ENCODE measurements around the gene CNGA3. TPM values are rescaled to one million over a fixed set of nuclear protein-coding genes. Genes with fewer than 3 reads are reported as not detected.

The CNGA3 gene
- total and polyA plus RNA-seq, 2 of the 8 experiments (the other 6 are each of a cell fraction or from before 2014, with no cell fraction given) = 0.02 TPM; not detected in 1

DNA sequence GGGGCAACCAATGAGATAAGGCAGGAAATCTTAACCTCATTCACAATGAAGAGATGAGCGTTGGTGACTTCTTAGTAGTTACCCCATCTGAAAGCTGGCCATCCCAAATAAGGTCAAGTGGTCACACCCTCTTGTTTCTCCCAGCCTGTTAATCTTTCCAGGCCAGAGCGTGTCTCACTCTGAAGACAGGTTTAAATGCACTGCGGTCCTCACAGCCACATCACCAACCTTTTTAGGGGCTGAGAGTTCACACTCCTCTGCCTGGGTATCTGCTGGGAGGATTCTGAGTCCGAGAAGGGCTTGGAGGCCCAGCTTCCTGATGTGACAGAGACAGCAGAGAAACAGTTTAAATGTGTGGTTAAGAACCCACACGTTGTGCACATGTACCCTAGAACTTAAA lies 13.3 kb upstream of the CNGA3 start:
- Histone ChIP-seq H2BK120ac (replicated peaks; ENCODE audit: low read depth, low read length) (no peak overlapping the region), H4K5ac (ENCODE audit: insufficient read length, low read depth, low read length) (no peak overlapping the region), H4K20me1 (replicated peaks in 1 of 2; ENCODE audit: control insufficient read depth in 1 of 2, insufficient read depth in 2 of 2, low read length in 2 of 2) (no peaks in the 10 kb centered on the region), H3K9ac (replicated peaks in 1 of 4; ENCODE audit: extremely low read depth in 1 of 4, low read depth in 3 of 4, low read length in 3 of 4) (no peak overlapping the region), H3K23ac (ENCODE audit: insufficient read length) (no peak overlapping the region), H3K36me3 (ENCODE audit: control insufficient read depth in 2 of 4, insufficient read depth in 4 of 4, low read length in 3 of 4) (no peaks in the 10 kb centered on the region), H3K27ac (ENCODE audit: low read depth, low read length) (no peak overlapping the region), H3K14ac (ENCODE audit: insufficient read length) (no peak overlapping the region), H4K91ac (replicated peaks; ENCODE audit: insufficient read length, low read length) (no peak overlapping the region), H2AFZ (ENCODE audit: low read length) (no peak overlapping the region), H2AK5ac (ENCODE audit: low read depth, low read length) (no peak overlapping the region), H2BK5ac (ENCODE audit: low read depth, low read length) (no peak overlapping the region), H3K4me3 (ENCODE audit: extremely low read depth in 1 of 4, insufficient read depth in 2 of 4, low read depth in 3 of 4, low read length in 4 of 4) (no peak overlapping the region), H4K8ac (ENCODE audit: extremely low read depth, insufficient read depth, low read length) (no peak overlapping the region), H3K79me1 (ENCODE audit: low read depth, low read length) (no peaks in the 10 kb centered on the region), H3K18ac (ENCODE audit: extremely low read depth, low read length) (no peak overlapping the region), H3K23me2 (ENCODE audit: low read depth, low read length) (peaks cover 3% of the 10 kb centered on the region; the same call in 1 of the 2 replicates), H3K79me2 (ENCODE audit: control insufficient read depth in 1 of 2, insufficient read depth in 2 of 2, low read length in 2 of 2) (no peaks in the 10 kb centered on the region), H3K9me3 (ENCODE audit: insufficient read depth in 2 of 2, low read depth in 1 of 2, low read length in 1 of 2) (peaks cover 1 to 6% of the 10 kb centered on the region in 2 experiments; a peak in 1 of 4 replicates), H2BK20ac (ENCODE audit: low read length) (no peak overlapping the region), H3K4ac (replicated peaks; ENCODE audit: insufficient read length, low read depth, low read length) (no peak overlapping the region), H3K4me2 (ENCODE audit: insufficient read depth in 1 of 2, low read depth in 2 of 2, low read length in 2 of 2) (no peak overlapping the region; a peak in 1 of 4 replicates), H3K27me3 (replicated peaks in 1 of 4; ENCODE audit: control insufficient read depth in 3 of 4, extremely low read depth in 1 of 4, insufficient read depth in 3 of 4, low read length in 3 of 4) (peaks cover 0 to 2% (median under 1%) of the 10 kb centered on the region in 4 experiments; a peak in 3 of 7 replicates), H2BK12ac (ENCODE audit: low read depth, low read length) (no peak overlapping the region), H3K56ac (replicated peaks; ENCODE audit: insufficient read length, low read depth, low read length) (no peak overlapping the region), H3K4me1 (replicated peaks in 1 of 4; ENCODE audit: control insufficient read depth in 3 of 4, insufficient read depth in 4 of 4, low read length in 3 of 4) (peaks cover 4 to 11% (median 9%) of the 10 kb centered on the region in 4 experiments), H2BK15ac (ENCODE audit: low read length) (no peak overlapping the region)
- TF ChIP-seq, protein P1, sequence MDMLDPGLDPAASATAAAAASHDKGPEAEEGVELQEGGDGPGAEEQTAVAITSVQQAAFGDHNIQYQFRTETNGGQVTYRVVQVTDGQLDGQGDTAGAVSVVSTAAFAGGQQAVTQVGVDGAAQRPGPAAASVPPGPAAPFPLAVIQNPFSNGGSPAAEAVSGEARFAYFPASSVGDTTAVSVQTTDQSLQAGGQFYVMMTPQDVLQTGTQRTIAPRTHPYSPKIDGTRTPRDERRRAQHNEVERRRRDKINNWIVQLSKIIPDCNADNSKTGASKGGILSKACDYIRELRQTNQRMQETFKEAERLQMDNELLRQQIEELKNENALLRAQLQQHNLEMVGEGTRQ (IDR thresholded peaks at IDR 0.05; ENCODE audit: low read length) = no peak
- no peak for TF ChIP-seq CHD2 (IDR thresholded peaks at IDR 0.05; ENCODE audit: low read length)
- no peak for TF ChIP-seq KDM1A (IDR thresholded peaks at IDR 0.05; ENCODE audit: borderline replicate concordance, low read length)
- no peak for TF ChIP-seq EP300 (IDR thresholded peaks at IDR 0.05; ENCODE audit: borderline replicate concordance in 1 of 2, low read depth in 2 of 2, low read length in 2 of 2)
- TF ChIP-seq FOSL1 (IDR thresholded peaks at IDR 0.05; ENCODE audit: insufficient read depth, low read depth, low read length) = no peak
- no peak for TF ChIP-seq EGR1 (IDR thresholded peaks at IDR 0.05; ENCODE audit: borderline replicate concordance, low read depth, low read length)
- FAIRE-seq = no peak
- DNase-seq (ENCODE audit: low read depth in 1 of 2, low spot score in 2 of 2) = no peak
- WGBS, 2 experiments (ENCODE audit: extremely low coverage in 1 of 2, insufficient coverage in 1 of 2, insufficient read length in 1 of 2, insufficient replicate concordance in 2 of 2, low coverage in 1 of 2, low lambda C conversion rate in 2 of 2, missing lambda C conversion rate in 1 of 2) = 79% methylated on average over 5 of the region's 5 CpGs; no CpG with 5 or more reads in 1 of the 2 experiments
- CTCF ChIA-PET (ENCODE audit: partially characterized antibody) = interaction anchor here (1.4 kb wide), 1 partner anchor 64 kb away, joined by 3 read pairs; no protein-coding TSS in a partner anchor
- POLR2A ChIA-PET (ENCODE audit: partially characterized antibody) = no interaction called here
